NB4 (cell line): ENCODE measurements around the gene SLC22A9.

ENCODE experiments used
- POLR2A ChIP-seq: IDR thresholded peaks from 2 replicates; pipeline ENCODE4 v1.6.1; 2011; ENCODE audit warnings: mild to moderate bottlenecking; ENCODE audit not compliant: insufficient read length; ENCODE audit errors: extremely low read depth
- TF ChIP-seq, protein P1 (sequence below): IDR thresholded peaks from one replicate; pipeline ENCODE4 v1.5.1; 2012; ENCODE audit warnings: low read depth, low read length

DNA sequence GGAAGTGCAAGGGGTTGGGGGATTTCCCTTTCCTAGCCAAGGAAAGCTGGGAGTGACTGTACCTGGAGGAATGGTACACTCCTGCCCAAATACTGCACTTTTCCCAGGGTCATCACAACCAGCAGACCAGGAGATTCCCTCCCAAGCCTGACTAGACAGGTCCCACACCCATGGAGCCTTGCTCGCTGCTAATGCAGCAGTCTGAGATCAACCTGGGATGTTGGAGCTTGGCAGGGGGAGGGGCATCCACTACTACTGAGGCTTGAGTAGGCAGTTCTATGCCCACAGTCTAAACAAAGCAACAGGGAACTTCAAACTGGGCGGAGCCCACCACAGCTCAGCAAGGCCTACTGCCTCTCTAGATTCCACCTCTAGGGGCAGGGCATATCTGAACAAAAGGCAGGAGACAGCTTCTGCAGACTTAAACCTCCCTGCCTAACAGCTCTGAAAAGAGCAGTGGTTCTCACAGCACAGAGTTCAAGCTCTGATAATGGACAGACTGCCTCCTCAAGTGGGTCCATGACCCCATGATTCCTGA lies 58.5 kb downstream of the SLC22A9 start:
- TF ChIP-seq, protein P1, sequence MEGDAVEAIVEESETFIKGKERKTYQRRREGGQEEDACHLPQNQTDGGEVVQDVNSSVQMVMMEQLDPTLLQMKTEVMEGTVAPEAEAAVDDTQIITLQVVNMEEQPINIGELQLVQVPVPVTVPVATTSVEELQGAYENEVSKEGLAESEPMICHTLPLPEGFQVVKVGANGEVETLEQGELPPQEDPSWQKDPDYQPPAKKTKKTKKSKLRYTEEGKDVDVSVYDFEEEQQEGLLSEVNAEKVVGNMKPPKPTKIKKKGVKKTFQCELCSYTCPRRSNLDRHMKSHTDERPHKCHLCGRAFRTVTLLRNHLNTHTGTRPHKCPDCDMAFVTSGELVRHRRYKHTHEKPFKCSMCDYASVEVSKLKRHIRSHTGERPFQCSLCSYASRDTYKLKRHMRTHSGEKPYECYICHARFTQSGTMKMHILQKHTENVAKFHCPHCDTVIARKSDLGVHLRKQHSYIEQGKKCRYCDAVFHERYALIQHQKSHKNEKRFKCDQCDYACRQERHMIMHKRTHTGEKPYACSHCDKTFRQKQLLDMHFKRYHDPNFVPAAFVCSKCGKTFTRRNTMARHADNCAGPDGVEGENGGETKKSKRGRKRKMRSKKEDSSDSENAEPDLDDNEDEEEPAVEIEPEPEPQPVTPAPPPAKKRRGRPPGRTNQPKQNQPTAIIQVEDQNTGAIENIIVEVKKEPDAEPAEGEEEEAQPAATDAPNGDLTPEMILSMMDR = no peak
- TF ChIP-seq POLR2A = no peak
